NCI-H82 treated with DMSO at 0.1 percent for 48 hours (cell line): ENCODE measurements around the gene ZFY.

Experiments
- DNase-seq: peaks from one replicate; lab custom pipeline; 2025; ENCODE audit not compliant: unreplicated experiment; lab: John Stamatoyannopoulos, UW

Gene ZFY

DNA sequence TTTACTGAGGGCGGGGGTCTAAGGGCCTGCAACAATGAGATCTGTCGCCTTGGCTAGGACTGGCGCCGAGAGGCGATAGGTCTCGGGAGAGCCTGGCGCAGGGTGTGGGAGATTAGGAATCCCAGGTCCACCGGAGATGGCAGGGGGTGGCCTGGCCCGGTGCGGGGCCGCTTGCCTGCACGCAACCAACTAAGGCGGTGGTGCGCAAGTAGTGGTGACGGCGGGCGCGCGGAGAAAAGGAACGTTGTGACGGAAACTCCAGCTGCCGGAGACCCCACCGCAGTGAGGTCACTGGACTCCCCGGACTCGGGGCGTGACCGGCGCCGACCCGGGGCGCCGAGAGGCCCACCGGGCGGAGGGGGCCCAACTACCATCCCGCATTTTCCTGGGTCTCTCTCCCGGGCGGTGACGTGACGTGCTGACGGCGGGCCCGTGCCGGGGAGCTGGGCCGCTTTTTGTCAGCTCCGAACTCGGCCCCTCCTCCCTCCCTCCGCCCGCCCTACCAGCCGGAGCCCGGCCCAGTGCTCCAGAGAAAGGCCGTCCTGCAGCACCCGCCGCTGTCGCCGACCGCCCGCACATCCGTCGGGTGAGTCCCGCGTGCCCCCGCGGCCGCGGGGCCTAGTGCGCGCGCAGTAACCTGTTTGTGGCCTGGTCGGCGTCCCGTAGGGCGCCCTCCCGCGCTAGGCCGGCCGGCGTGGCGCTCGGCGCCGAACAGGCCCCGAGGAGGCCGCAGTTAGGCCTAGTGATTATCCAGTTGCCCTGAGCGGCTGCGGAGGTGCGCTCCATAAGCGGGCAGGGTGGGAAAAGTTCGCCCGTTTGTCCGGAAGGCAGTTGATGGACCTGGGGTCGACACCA is at the start of gene ZFY:
TSS of gene ZFY (plus strand) at position 521 of the 855 bp plus-strand sequence. CDS start 18,556 bp downstream, outside the sequence.
- no peak for DNase-seq

DNA sequence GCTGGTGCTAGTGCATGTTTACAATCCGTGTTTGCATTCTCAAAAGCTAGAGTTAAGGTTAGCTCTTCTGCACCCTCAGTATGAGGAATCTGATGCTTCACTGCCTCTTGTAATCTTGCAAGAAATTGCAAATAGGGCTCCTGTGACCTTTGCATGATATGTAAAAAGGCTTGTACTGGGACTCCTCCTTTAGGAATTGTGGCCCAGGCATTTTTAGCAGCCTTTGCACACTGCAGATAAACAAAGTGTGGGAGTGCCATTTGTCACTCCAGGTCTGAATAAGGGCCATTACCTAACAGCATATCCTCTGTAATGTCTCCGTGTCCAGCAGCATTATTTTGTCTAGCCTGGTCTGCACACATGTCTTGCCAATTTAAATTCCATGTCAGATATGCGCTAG is 49.3 kb upstream of the ZFY start:
- no peak for DNase-seq

GRCh38 chrY:2887386-2887785 is 47.8 kb upstream of the ZFY start:
- no peak for DNase-seq

GRCh38 chrY:2887955-2888354 is 47.2 kb upstream of the ZFY start:
- no peak for DNase-seq

- no peak for DNase-seq
Observed at GRCh38 chrY:2893471-2893870, 41.7 kb upstream of the ZFY start.

- DNase-seq = no peak
Observed at GRCh38 chrY:2896050-2896449, 39.1 kb upstream of the ZFY start.

DNA sequence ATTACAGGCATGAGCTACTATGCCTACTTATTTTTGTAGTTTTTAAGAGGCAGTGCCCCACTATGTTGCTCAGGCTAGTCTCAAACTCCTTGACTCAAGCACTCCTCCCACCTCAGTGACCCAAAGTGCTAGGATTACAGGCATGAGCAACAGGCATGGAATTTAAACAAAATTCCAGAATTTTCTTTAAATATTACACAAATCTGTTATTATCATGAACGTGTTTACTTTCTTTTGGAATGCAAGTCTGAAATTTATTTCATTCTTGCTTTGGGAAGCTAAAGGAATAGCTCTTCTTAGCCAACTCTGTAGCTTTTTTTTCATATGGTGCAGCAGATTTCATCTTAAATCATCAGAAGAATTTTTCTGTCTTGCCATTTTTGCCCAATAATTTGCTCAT is 27.8 kb upstream of the ZFY start:
- DNase-seq = no peak

GRCh38 chrY:2913066-2913815 is 21.9 kb upstream of the ZFY start:
- no peak for DNase-seq

DNA sequence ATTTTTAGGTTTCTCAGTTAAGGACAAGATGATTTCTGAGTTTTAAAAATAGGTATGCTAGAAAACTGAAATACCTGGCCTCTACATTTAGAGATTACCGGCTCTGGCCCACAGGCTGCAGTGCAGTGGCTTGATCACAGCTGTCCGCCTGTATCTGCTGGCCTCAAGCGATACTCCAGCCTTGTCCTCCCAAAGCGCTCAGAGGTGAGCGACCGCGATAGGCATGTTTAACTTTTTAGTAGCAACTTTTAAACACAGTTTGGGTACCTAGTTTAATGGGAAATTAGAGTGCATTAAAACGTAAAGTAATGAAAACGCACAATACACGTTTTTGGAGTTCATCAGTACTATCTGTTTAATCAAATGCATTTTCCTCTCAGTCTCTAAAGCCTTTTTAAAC is 1.1 kb upstream of the ZFY start:
- no peak for DNase-seq

DNA sequence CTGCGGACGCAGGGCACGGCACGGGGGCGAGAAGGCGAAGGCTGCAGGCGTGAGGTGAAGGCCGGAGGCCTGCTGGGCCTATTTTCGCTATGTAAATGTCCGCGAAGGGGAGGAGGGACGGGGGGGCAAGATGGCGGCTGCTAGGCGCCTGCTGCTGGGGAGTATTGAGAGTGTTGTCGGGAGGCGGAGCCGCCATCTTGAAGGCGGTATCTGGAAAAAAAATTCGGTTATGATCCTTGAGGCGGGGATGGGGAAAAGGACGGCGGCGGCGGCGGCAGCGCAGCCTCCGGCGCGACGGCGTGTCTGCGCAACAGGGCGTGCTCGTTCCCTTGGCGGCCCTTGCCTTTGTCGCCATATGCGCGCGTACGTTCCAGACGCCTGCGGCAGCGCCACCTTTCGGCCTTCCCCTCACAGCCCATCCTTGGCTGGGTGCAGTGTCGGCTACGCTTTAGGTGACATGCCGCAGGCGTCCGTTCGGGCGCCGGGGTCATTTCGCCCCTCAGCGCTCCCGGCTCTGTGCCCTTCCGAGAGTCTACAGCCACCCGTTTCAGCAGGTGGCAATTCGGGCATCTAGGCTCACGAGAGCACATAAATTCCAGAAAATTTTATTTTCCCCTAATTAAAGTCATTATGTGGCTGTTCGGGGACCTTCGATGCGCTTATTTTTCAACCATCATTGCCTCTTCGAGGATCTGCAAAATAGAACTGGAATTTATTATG is 695 bp downstream of the ZFY start:
- no peak for DNase-seq

- no peak for DNase-seq
Observed at GRCh38 chrY:2936436-2936750, 1.2 kb downstream of the ZFY start.

- no peak for DNase-seq
Observed at GRCh38 chrY:2937149-2937548, 2.0 kb downstream of the ZFY start.

DNA sequence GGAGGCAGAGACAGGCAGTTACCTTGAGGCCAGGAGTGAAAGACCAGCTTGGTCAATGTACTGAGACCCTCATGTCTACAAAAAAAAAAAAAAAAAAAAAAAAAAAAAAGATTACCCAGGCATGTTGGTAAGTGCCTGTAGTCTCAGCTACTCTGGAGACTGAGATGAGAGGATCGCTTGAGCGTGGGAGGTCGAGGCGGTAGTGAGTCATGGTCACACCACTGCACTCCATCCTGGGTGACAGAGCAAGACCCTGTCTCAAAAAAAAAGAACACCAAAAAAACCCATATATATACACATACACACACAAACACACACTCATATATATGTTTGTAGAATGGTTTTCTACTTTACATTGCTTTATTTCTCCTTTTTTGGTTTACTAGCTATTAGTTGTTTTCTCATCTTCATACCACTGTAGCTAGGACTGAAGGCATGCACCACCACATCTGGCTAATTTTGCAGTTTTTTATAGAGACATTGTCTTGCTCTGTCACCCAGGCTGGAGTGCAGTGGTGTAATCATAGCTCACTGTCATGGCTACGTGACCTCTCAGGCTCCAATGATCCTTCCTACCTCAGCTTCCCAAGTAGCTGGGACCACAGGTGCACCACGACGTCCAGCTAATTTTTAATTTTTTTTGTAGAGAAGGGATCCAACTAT is 14.5 kb downstream of the ZFY start:
- DNase-seq = no peak

DNA sequence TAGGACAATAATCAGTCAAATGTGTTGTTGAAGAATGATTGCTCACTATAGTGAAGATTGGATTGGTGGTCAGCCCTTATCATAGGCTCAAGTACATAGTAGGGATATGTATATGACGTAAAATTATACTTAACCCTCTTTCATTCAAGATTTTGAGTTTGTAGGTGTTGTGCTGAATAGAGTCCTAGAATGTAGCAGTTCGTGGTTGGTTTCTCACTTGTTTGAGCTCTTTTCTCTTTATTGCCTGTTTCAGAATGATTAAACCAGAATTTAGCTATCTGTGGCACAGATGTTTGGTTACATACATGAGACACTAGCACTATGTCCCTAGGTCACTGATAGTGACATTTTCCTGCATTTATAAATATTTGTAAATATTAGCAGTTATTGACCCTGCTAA is 15.5 kb downstream of the ZFY start:
- no peak for DNase-seq

GRCh38 chrY:2952912-2953311 is 17.7 kb downstream of the ZFY start:
- DNase-seq = no peak

- DNase-seq = no peak
Observed at GRCh38 chrY:2954735-2955134, 19.6 kb downstream of the ZFY start.

DNA sequence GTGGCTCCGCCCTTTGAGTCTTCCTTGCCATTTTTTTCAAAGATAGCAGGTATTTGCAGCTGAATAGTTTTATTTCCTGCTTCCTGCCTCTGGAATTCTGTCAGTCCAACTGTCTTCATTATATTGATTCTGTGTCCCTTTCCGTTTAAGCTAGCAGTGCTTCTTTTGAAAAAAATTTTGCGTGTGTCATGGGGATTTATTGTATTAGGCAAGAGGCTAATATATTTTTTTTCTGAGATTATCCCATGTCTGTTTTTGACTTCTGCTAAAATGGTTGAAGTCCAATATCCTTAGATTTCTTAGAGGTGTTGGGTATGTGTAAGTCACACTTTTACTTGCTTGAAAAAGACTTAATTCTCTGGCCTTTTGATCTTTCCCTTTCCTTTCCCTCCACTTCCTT is 20.4 kb downstream of the ZFY start:
- DNase-seq = no peak

DNA sequence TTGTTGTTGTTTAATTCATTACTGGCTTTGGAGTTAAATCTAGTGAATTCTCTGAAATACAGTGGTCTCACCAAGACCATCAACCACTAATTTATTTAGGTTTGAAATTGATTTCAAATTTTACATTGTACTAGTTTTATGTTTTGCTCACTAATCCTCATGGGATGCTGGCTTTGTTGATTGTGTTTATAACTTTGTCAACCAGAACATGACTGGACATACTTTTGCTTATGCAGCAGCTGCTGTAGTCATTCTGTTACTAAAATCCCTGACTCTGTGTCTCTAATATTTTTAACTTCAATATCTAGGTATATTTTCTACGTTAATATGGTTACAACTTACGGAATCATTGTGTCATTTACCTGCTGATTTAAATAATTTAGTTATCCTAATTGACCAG is 26.9 kb downstream of the ZFY start:
- no peak for DNase-seq

DNA sequence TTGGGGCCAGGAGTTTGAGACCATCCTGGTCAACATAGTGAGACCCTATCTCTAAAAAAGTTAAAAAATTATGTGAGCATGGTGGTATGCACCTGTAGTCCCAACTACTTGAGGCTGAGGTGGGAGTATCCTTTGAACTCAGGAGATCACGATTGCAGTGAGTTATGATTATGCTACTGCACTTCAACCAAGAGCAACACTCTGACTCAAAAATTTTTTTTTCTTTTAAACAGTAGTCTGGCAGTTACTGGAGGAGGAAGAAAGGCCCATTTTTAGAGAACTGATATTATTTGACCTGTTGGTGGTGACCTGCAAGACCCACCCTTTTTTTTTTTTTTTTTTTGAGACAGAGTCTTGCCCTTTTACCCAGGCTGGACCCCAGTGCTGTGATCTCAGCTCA is 29.6 kb downstream of the ZFY start:
- DNase-seq = no peak

- DNase-seq = no peak
Observed at GRCh38 chrY:2965629-2966028, 30.4 kb downstream of the ZFY start.

DNA sequence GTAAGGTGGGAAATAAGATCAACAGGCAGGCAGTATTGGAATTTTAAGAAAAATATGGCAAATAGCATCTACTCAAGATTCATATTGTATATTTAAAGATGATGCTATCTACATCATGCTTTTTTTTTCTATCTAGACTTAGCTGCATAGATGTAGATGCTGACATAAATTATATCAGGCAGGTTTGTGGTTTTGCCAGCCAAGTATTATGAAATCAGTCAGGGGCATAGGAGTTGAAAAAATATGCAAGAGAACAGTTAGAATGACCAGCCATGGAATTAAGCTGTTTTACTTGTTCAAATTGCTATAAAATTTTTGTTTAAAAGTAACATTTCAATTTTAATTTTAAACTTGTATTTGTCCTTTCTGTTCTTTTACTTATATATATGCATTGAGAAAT is 34.4 kb downstream of the ZFY start:
- DNase-seq = no peak
